GM12878 (cell line): ENCODE results near the gene N4BP2. TPM values are rescaled to one million over a fixed set of nuclear protein-coding genes. Genes with fewer than 3 reads are reported as not detected.

Experiments
- ATAC-seq: fragments of 200-7000 bp; cut with Tn5 transposase; 3 replicates; pipeline ENCODE4 v1.9.1; 2020; ENCODE audit warnings: mild to moderate bottlenecking, moderate library complexity
- BruUV-seq: library from RNA; stranded (reverse); fragments of 400-500 nt; replicated peaks from 2 replicates; lab custom pipeline; 2021; lab: Mats Ljungman, UMichigan
- CTCF ChIA-PET: fragments of 300-600 bp; sonication (Branson Sonifier 250); formaldehyde crosslinking; extraction: SDS; loops from one replicate; lab custom pipeline; 2021; ENCODE audit warnings: inconsistent platforms; lab: Yijun Ruan, JAX
- POLR2A ChIA-PET: fragments of 350-600 bp; formaldehyde crosslinking; extraction: SDS; loops from one replicate; lab custom pipeline; 2021; ENCODE audit warnings: inconsistent platforms; lab: Charles Lee
- RAD21 ChIA-PET: fragments of 300-600 bp; sonication (Branson Sonifier 250); formaldehyde crosslinking; loops from one replicate; lab custom pipeline; 2023; ENCODE audit warnings: antibody characterized with exemption; ENCODE audit not compliant: unreplicated experiment; lab: Charles Lee
- SMC1A ChIA-PET: fragments of 300-600 bp; sonication (Branson Sonifier 250); formaldehyde crosslinking; loops from one replicate; lab custom pipeline; 2023; ENCODE audit not compliant: unreplicated experiment, uncharacterized antibody; lab: Charles Lee
- DNase-seq: peaks from one replicate; pipeline ENCODE4 v3.0.0-alpha.2; 2011; ENCODE audit warnings: low read depth, low spot score
- FAIRE-seq: peaks from 3 replicates; lab custom pipeline; 2011; peaks lifted over from hg19 to GRCh38; lab: Jason Lieb, UNC
- H2AFZ ChIP-seq: 2 replicates; pipeline ENCODE4 v1.6.0; 2011; ENCODE audit warnings: low read depth, low read length, control low read depth; ENCODE audit not compliant: control insufficient read depth
- H3K27ac ChIP-seq: 2 replicates; pipeline ENCODE4 v1.5.1; 2011; ENCODE audit warnings: control low read depth; ENCODE audit not compliant: control insufficient read depth, insufficient read depth
- H3K27me3 ChIP-seq, 2 experiments: replicated peaks in 1 of 2; 2 replicates each; pipeline versions ENCODE4 v1.6.0 to v1.6.1; 2011; ENCODE audit warnings: low read length in 1 of 2; ENCODE audit not compliant: control insufficient read depth in 2 of 2, insufficient read depth in 2 of 2
- H3K36me3 ChIP-seq, 2 experiments: 2 replicates each; pipeline ENCODE4 v1.5.1; 2011; ENCODE audit warnings: low read length in 1 of 2; ENCODE audit not compliant: control insufficient read depth in 2 of 2, insufficient read depth in 2 of 2
- H3K4me1 ChIP-seq: 2 replicates; pipeline ENCODE4 v1.6.1; 2011; ENCODE audit warnings: mild to moderate bottlenecking, low read length, moderate library complexity, mixed read lengths; ENCODE audit not compliant: control insufficient read depth, insufficient read depth
- H3K4me2 ChIP-seq: 2 replicates; pipeline ENCODE4 v1.6.0; 2011; ENCODE audit warnings: control low read depth; ENCODE audit not compliant: control insufficient read depth, insufficient read depth
- H3K4me3 ChIP-seq: fragments of 200-600 bp; sonication (generic); 2 replicates; pipeline ENCODE4 v1.5.1; 2016
- H3K79me2 ChIP-seq: 2 replicates; pipeline ENCODE4 v1.6.0; 2011; ENCODE audit warnings: low read length; ENCODE audit not compliant: control insufficient read depth, insufficient read depth
- H3K9ac ChIP-seq: 2 replicates; pipeline ENCODE4 v1.8.0; 2011; ENCODE audit warnings: low read length, control low read depth, mixed read lengths; ENCODE audit not compliant: control insufficient read depth, insufficient read depth
- H3K9me3 ChIP-seq: replicated peaks from 3 replicates; pipeline ENCODE4 v1.5.1; 2011; ENCODE audit warnings: mild to moderate bottlenecking, low read length; ENCODE audit not compliant: control insufficient read depth, insufficient read depth
- H4K20me1 ChIP-seq: 2 replicates; pipeline ENCODE4 v1.6.0; 2011; ENCODE audit not compliant: control insufficient read depth, insufficient read depth
- BCLAF1 ChIP-seq: fragments of 450-650 bp; IDR thresholded peaks from 2 replicates; pipeline ENCODE4 v1.6.1; 2017; ENCODE audit warnings: antibody characterized with exemption, mild to moderate bottlenecking, moderate library complexity
- CUX1 ChIP-seq: IDR thresholded peaks from 2 replicates; pipeline ENCODE4 v1.6.1; 2012; ENCODE audit warnings: improper control_type of control experiment, low read depth, low read length; ENCODE audit not compliant: insufficient replicate concordance
- ESRRA ChIP-seq: IDR thresholded peaks from 2 replicates; pipeline ENCODE4 v1.6.1; 2012; ENCODE audit warnings: mild to moderate bottlenecking, low read length, improper control_type of control experiment
- EZH2 ChIP-seq: IDR thresholded peaks from 2 replicates; pipeline ENCODE4 v1.6.1; 2012; ENCODE audit warnings: low read depth, mild to moderate bottlenecking, control low read depth, inconsistent platforms, low read length, borderline replicate concordance; ENCODE audit not compliant: control insufficient read depth
- GABPA ChIP-seq: IDR thresholded peaks from 2 replicates; pipeline ENCODE4 v1.6.1; 2014; ENCODE audit warnings: antibody characterized with exemption, low read depth, mild to moderate bottlenecking, inconsistent platforms
- HCFC1 ChIP-seq: fragments of 150-350 bp; IDR thresholded peaks from 2 replicates; pipeline ENCODE4 v1.6.1; 2014; ENCODE audit warnings: low read length
- HDAC2 ChIP-seq: fragments of 200-600 bp; sonication (generic); IDR thresholded peaks from 2 replicates; pipeline ENCODE4 v1.6.1; 2017
- PAX5 ChIP-seq: IDR thresholded peaks from 2 replicates; pipeline ENCODE4 v1.6.1; 2011; ENCODE audit warnings: low read depth, low read length, borderline replicate concordance
- POLR2A ChIP-seq: IDR thresholded peaks from 2 replicates; pipeline ENCODE4 v1.6.1; 2011; ENCODE audit warnings: low read depth, mild to moderate bottlenecking, low read length
- RUNX3 ChIP-seq: IDR thresholded peaks from 2 replicates; pipeline ENCODE4 v1.6.1; 2012; ENCODE audit warnings: low read length, inconsistent platforms
- TAF1 ChIP-seq: IDR thresholded peaks from 2 replicates; pipeline ENCODE4 v1.6.1; 2011; ENCODE audit warnings: mild to moderate bottlenecking, low read depth, low read length, borderline replicate concordance
- TARDBP ChIP-seq: IDR thresholded peaks from 2 replicates; pipeline ENCODE4 v1.6.1; 2016; ENCODE audit warnings: borderline replicate concordance
- ZNF207 ChIP-seq: fragments of 450-650 bp; IDR thresholded peaks from 2 replicates; pipeline ENCODE4 v1.6.1; 2014; ENCODE audit warnings: antibody characterized with exemption, mild to moderate bottlenecking, borderline replicate concordance
- ZSCAN29 ChIP-seq: fragments of 450-650 bp; IDR thresholded peaks from 2 replicates; pipeline ENCODE4 v1.6.1; 2017; ENCODE audit warnings: mild to moderate bottlenecking, moderate library complexity
- WGBS: methylation state at CpG from one replicate; pipeline ENCODE4 v1.1.6; 2016; ENCODE audit warnings: low lambda C conversion rate; ENCODE audit not compliant: insufficient replicate concordance, insufficient coverage; ENCODE audit errors: missing lambda C conversion rate; 5-methylcytosine and 5-hydroxymethylcytosine counted together
- in situ Hi-C: fragments of 300-500 bp; cut with MboI; formaldehyde crosslinking; loops from 9 replicates; pipeline ENCODE4 v1.14.3; 2018; ENCODE audit warnings: mixed read lengths
- intact Hi-C: fragments of 100-400 bp; cut with micrococcal nuclease; formaldehyde crosslinking; loops from one replicate; pipeline ENCODE4 v1.14.2; 2022; ENCODE audit not compliant: unreplicated experiment
- polyA plus RNA-seq, 11 experiments: library from polyadenylated mRNA; depleted of rRNA in 4 of 11; unstranded in 6 of 11; stranded (reverse) in 5 of 11; fragments of >200 nt; fragmentation: Nextera tagmentation in 4 of 11; fragmentation: Illumina TruSeq in 1 of 11; extraction: Ambion mirVana in 4 of 11; extraction: Trizol in 1 of 11; gene quantifications; 1 replicate in 1 of 11; 2 replicates in 10 of 11; pipeline versions ENCODE4 v1.2.1 to v1.2.3, GENCODE V29; 2011 to 2016; ENCODE audit warnings: inconsistent platforms in 2 of 11, missing spikeins in 2 of 11, low read depth in 1 of 11
- total RNA-seq, 4 experiments: library from RNA; depleted of rRNA in 3 of 4; stranded (reverse); fragments of >200 nt in 3 of 4; fragmentation: Illumina TruSeq in 1 of 4; extraction: Trizol in 1 of 4; gene quantifications; 2 replicates each; pipeline versions ENCODE4 v1.2.1 to v1.2.3, GENCODE V29; 2013 to 2021
- TF ChIP-seq, protein P1 (sequence below): fragments of 450-650 bp; IDR thresholded peaks from 2 replicates; pipeline ENCODE4 v1.6.1; 2017; ENCODE audit warnings: mild to moderate bottlenecking

N4BP2 gene
- total and polyA plus RNA-seq, 10 of the 15 experiments (the other 5 are each of a cell fraction or from before 2014, with no cell fraction given), result 2.3 to 18.7 (median 10.0) TPM

DNA sequence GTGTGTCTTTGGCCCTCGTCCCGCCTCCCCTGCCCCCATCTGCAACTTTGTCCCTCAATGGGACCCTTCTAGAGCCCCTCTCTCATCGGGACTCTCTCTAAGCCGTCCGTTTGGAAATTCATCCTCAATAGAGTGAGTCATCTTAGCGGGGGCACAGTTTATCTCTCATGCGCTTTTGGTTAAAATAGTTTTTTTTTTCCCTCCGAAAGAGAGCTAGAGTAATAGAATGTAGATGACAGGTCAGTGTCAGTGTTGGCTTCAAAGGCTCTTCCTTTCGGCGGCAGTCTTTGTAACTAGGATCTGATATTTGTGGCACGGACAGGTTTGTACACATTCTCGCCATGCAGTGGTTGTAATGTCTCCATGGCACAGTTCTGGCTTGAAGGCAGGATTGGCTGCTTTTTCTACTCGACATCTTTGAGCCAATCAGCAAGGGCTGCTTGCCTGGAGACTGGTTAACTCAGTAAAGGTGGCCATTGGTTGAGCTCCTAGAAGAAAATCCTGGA, 989 bp downstream of the N4BP2 start:
- Histone ChIP-seq H3K36me3 (no peaks in the 10 kb centered on the region), H3K27ac (peak overlapping the region; percentile 80), H3K4me3 (peak overlapping the region; percentile 83), H3K9ac (peak overlapping the region; percentile 97), H3K4me2 (peak overlapping the region; percentile 99), H2AFZ (peak overlapping the region; percentile 69), H3K27me3 (no peaks in the 10 kb centered on the region), H3K79me2 (peaks cover 23% of the 10 kb centered on the region), H3K4me1 (peaks cover 10% of the 10 kb centered on the region), H3K9me3 (no peaks in the 10 kb centered on the region), H4K20me1 (no peaks in the 10 kb centered on the region)
- ATAC-seq (peak; percentile 83), DNase-seq (peak; percentile 85), FAIRE-seq (peak; percentile 97)
- WGBS, result under 1% methylated on average over 13 of the region's 13 CpGs
- in situ Hi-C loops (no loop called here), intact Hi-C loops (loop anchor here (2.0 to 5.0 kb wide), 8 partner anchors 75 to 661 kb away; no protein-coding TSS in a partner anchor)
- ChIA-PET POLR2A (interaction anchor here (0.5 to 2.4 kb wide), 12 partner anchors 9 to 507 kb away, joined by 3 to 9 read pairs (median 4); no protein-coding TSS in a partner anchor), SMC1A (interaction anchor here (0.6 to 4.3 kb wide), 32 partner anchors 11 to 661 kb away, joined by 3 to 17 read pairs (median 3); no protein-coding TSS in a partner anchor), CTCF (interaction anchor here (0.6 to 3.4 kb wide), 19 partner anchors 9 to 661 kb away, joined by 3 to 15 read pairs (median 3); no protein-coding TSS in a partner anchor), RAD21 (interaction anchor here (0.5 to 2.1 kb wide), 26 partner anchors 12 to 1115 kb away, joined by 3 to 18 read pairs (median 4); no protein-coding TSS in a partner anchor)
- no TSS peak for BruUV-seq
- TF ChIP-seq TARDBP (no peak), PAX5 (no peak), ZSCAN29 (no peak), POLR2A (peak; percentile 68), BCLAF1 (no peak), ESRRA (no peak), EZH2 (no peak), RUNX3 (no peak), GABPA (no peak), CUX1 (no peak), HCFC1 (no peak), TAF1 (peak; percentile 63; the same call in 1 of the 2 replicates), HDAC2 (no peak), ZNF207 (no peak)
- TF ChIP-seq, protein P1, sequence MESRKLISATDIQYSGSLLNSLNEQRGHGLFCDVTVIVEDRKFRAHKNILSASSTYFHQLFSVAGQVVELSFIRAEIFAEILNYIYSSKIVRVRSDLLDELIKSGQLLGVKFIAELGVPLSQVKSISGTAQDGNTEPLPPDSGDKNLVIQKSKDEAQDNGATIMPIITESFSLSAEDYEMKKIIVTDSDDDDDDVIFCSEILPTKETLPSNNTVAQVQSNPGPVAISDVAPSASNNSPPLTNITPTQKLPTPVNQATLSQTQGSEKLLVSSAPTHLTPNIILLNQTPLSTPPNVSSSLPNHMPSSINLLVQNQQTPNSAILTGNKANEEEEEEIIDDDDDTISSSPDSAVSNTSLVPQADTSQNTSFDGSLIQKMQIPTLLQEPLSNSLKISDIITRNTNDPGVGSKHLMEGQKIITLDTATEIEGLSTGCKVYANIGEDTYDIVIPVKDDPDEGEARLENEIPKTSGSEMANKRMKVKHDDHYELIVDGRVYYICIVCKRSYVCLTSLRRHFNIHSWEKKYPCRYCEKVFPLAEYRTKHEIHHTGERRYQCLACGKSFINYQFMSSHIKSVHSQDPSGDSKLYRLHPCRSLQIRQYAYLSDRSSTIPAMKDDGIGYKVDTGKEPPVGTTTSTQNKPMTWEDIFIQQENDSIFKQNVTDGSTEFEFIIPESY, result no peak
